Erythroblast (primary cell): Measurements from ENCODE around the gene CNTN3.

Experiments
- DNase-seq, 2 experiments: peaks; one replicate each; lab custom pipeline; 2025; lab: John Stamatoyannopoulos, UW
- GATA1 ChIP-seq: IDR thresholded peaks from 2 replicates; pipeline ENCODE4 v1.6.1; 2011; ENCODE audit warnings: low read depth, mild to moderate bottlenecking, control low read depth, low read length, moderate library complexity
- POLR2A ChIP-seq: IDR thresholded peaks from 2 replicates; pipeline ENCODE4 v1.6.1; 2011; ENCODE audit warnings: mild to moderate bottlenecking, low read length

CNTN3 gene

DNA sequence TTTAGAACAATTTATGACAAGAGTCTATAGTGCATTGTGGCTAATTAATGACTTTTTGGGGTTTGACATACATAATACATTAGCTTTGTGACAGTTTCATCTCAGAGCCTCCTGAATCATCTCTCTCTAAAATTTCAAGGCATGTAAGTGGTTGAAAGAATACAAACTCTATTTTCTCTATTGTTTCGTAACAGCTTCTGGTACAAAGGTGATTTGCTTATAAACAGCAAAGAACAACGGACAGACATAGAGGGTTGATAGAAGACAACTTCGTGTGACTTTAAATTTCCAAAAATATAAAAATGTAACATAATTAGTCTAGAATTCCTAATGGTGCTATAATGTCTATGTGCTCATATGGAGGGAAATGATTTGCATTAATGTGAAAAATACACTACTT, 21.3 kb downstream of the CNTN3 start:
- no peak for DNase-seq
- TF ChIP-seq POLR2A (no peak), GATA1 (no peak)

GRCh38 chr3:74592359-74592758, 22.1 kb downstream of the CNTN3 start:
- TF ChIP-seq GATA1 (no peak), POLR2A (no peak)
- no peak for DNase-seq

- no peak for DNase-seq
- no peak for TF ChIP-seq GATA1
- TF ChIP-seq POLR2A = no peak
Observed at GRCh38 chr3:74591946-74592345, 22.5 kb downstream of the CNTN3 start.

DNA sequence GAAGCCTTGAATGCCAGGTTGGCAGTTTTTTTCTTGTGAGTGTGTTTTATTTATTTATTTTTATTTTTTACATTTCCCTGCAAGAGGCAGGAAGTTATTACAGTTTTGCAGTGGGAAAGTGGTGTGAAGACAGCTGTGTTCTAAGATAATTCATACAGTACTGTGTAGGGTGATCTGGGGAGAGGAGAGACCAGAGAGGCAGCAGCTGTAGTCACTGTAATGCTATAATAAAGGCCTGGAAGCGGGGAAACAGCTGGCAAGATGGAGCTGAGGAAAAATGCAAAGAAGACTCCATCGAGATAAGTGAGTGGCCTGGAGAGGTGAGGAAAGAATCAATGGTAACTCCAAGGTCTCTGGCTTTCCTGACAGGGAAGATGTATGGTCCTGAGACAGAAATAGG, 23.1 kb downstream of the CNTN3 start:
- DNase-seq = no peak
- TF ChIP-seq GATA1 (no peak), POLR2A (no peak)

GRCh38 chr3:74590620-74591262, 23.7 kb downstream of the CNTN3 start:
- DNase-seq = no peak
- no peak for TF ChIP-seq POLR2A
- TF ChIP-seq GATA1 = no peak

DNA sequence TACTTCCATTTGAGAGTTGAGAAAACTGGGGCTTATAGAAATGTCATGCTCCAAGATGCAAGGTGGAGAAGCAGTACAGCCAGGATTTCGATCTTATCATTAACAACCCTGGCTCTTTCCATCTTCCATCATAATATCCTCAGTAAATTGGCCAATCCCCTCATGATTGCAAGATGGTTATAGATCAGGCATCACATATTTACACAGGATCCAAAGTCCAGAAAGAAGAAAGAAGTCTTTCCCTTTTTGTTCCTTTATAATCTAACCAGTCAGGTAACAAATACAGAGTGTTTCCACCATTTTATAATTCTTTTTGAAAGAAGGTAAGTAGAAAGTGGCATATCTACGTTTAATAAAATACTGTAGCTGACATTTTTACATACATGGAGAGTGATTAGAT, 29.7 kb downstream of the CNTN3 start:
- DNase-seq = no peak
- TF ChIP-seq POLR2A = no peak
- no peak for TF ChIP-seq GATA1

DNA sequence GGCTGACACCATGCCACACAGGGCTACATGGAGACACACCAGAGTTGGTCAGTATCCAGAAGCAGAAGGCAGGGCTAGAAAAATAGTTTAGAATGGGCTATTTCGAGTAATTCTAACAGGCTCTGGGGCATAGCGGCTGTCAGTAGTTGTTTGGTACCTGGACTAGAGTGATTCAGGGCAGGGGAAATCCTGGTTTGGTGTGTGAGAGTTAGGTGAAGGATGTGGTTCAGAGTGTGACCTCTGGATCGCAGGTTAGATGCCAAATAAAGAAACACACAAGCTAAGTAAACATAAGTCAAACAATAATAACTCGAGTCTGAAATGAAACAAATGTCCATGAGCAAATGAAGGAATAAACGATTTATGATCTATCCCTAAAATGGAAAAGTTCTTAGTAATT, 31.5 kb downstream of the CNTN3 start:
- no peak for DNase-seq
- no peak for TF ChIP-seq POLR2A
- TF ChIP-seq GATA1 = no peak

GRCh38 chr3:74575857-74576256, 38.6 kb downstream of the CNTN3 start:
- TF ChIP-seq GATA1 (no peak), POLR2A (no peak)
- DNase-seq = no peak

DNA sequence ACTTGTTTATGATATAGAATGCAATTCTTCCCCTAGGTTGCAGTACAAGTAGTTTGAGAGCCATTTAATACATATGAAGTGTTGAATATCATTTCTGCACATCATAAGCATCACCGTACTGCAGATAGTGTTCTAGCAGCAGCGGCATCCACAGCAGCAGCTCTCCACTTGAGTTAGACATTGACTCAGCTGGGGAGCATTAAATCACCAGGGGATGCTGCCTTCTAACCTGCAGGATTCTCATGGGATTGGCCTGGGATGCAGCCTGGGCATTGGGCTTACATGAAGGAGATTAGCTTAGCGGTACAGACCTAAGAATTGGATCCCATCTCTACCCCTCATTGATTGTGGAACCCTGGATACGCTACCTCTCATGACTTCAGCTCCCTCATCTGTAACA, 43.3 kb downstream of the CNTN3 start:
- no peak for TF ChIP-seq GATA1
- TF ChIP-seq POLR2A = no peak

More for the DNA sequence above, 43.3 kb downstream of the CNTN3 start:
- no peak for DNase-seq
